Fibroblast of lung (primary cell): Measurements from ENCODE around the gene TMEM215.

ENCODE experiments used
- EZH2 ChIP-seq: IDR thresholded peaks from 2 replicates; pipeline ENCODE4 v1.5.1; 2012; ENCODE audit warnings: low read length, control low read depth, mild to moderate bottlenecking; ENCODE audit errors: missing control alignments
- TF ChIP-seq, protein P1 (sequence below), 2 donors: IDR thresholded peaks in 1 of 2; conservative IDR thresholded peaks in 1 of 2; 1 replicate in 1 of 2; 2 replicates in 1 of 2; pipeline ENCODE4 v1.5.1; 2011 to 2012; ENCODE audit warnings: low read length in 2 of 2, control low read depth in 1 of 2, inconsistent platforms in 1 of 2, low read depth in 1 of 2, mild to moderate bottlenecking in 1 of 2

DNA sequence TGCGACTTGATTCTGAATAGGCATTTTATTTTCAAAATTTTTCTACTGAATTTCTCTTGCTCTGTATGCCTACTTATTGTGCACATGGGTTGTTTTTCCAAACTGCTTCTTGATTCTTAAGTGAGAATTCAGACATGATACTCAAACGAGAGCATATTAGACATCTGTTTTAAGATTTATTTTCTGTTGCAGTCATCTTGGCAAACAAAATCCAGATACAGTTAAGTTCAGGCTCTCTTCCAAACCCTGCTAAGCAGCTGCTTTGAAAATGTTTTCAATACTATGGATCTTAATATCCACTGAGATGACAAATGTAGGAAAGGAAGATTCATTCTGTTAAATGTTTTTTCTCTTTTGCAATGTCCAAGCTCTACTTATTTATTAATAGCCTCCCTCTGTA is 4.5 kb downstream of the TMEM215 start:
- TF ChIP-seq, protein P1, sequence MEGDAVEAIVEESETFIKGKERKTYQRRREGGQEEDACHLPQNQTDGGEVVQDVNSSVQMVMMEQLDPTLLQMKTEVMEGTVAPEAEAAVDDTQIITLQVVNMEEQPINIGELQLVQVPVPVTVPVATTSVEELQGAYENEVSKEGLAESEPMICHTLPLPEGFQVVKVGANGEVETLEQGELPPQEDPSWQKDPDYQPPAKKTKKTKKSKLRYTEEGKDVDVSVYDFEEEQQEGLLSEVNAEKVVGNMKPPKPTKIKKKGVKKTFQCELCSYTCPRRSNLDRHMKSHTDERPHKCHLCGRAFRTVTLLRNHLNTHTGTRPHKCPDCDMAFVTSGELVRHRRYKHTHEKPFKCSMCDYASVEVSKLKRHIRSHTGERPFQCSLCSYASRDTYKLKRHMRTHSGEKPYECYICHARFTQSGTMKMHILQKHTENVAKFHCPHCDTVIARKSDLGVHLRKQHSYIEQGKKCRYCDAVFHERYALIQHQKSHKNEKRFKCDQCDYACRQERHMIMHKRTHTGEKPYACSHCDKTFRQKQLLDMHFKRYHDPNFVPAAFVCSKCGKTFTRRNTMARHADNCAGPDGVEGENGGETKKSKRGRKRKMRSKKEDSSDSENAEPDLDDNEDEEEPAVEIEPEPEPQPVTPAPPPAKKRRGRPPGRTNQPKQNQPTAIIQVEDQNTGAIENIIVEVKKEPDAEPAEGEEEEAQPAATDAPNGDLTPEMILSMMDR (conservative IDR thresholded peaks at IDR 0.05 in 1 of 2, IDR thresholded peaks at IDR 0.05 in 1 of 2; ENCODE audit: low read depth in 1 of 2, low read length in 2 of 2): no peak
- no peak for TF ChIP-seq EZH2
